Hematopoietic multipotent progenitor cell treated with erythropoietin and hydrocortisone succinate and interleukin-3 and kit ligand, for 15 days (in vitro differentiated cells): ENCODE results near the gene RALGAPB.
"Not testable (repeated sequence)": the region's sequence is repeated elsewhere in the genome, so short reads cannot be mapped to it uniquely, and the experiment has no call there.

ENCODE experiments used
- DNase-seq: peaks from one replicate; pipeline ENCODE4 v3.0.0-alpha.2; 2015; ENCODE audit warnings: low spot score

The RALGAPB gene

GRCh38 chr20:38585404-38586180 is 112.9 kb downstream of the RALGAPB start:
- DNase-seq = no peak

- no peak for DNase-seq
These were observed 113.5 kb downstream of the RALGAPB start for GRCh38 chr20:38586181-38586525.

- DNase-seq = no peak
These were observed 115.7 kb downstream of the RALGAPB start for GRCh38 chr20:38588303-38588702.

- no peak for DNase-seq
These were observed 116.7 kb downstream of the RALGAPB start for GRCh38 chr20:38589351-38589750.

GRCh38 chr20:38589967-38590675 is 117.5 kb downstream of the RALGAPB start:
- no peak for DNase-seq

GRCh38 chr20:38590676-38591473 is 118.2 kb downstream of the RALGAPB start:
- no peak for DNase-seq

GRCh38 chr20:38591474-38592410 is 119.1 kb downstream of the RALGAPB start:
- no peak for DNase-seq

GRCh38 chr20:38592411-38592790 is 119.8 kb downstream of the RALGAPB start:
- DNase-seq = not testable (repeated sequence)

GRCh38 chr20:38594281-38594680 is 121.6 kb downstream of the RALGAPB start:
- not testable (repeated sequence) for DNase-seq

- DNase-seq = not testable (repeated sequence)
These were observed 123.2 kb downstream of the RALGAPB start for GRCh38 chr20:38595886-38596285.

GRCh38 chr20:38599410-38599882 is 126.8 kb downstream of the RALGAPB start:
- DNase-seq = no peak

GRCh38 chr20:38600057-38600456 is 127.4 kb downstream of the RALGAPB start:
- DNase-seq = no peak

- no peak for DNase-seq
These were observed 128.9 kb downstream of the RALGAPB start, which contains the start of gene ARHGAP40 for GRCh38 chr20:38601216-38602184. Gene ARHGAP40 (plus strand): TSS chr20:38601809.

GRCh38 chr20:38602185-38602581 is 129.5 kb downstream of the RALGAPB start:
- DNase-seq = no peak

- DNase-seq = no peak
These were observed 130.6 kb downstream of the RALGAPB start for GRCh38 chr20:38603286-38603685.

- DNase-seq = no peak
These were observed 132.2 kb downstream of the RALGAPB start for GRCh38 chr20:38604873-38605303.

- DNase-seq = no peak
These were observed 134.7 kb downstream of the RALGAPB start for GRCh38 chr20:38607351-38607750.

GRCh38 chr20:38608188-38608587 is 135.5 kb downstream of the RALGAPB start:
- DNase-seq = no peak

GRCh38 chr20:38609815-38610214 is 137.2 kb downstream of the RALGAPB start:
- no peak for DNase-seq

GRCh38 chr20:38610521-38610920 is 137.9 kb downstream of the RALGAPB start:
- no peak for DNase-seq
